ENCODE data around the gene PHF11.

GRCh38 chr13:49536144-49536873 lies 40.6 kb downstream of the PHF11 start:
- no peak for TF ChIP-seq CTCF (IDR thresholded peaks at IDR 0.05)
- no peak for TF ChIP-seq POLR2AphosphoS5 (IDR thresholded peaks at IDR 0.05)
- TF ChIP-seq POLR2A (IDR thresholded peaks at IDR 0.05) = no peak
